ENCODE data around the gene CCDC174.
"Not testable (repeated sequence)": the region's sequence is repeated elsewhere in the genome, so short reads cannot be mapped to it uniquely, and the experiment has no call there.

CCDC174 gene

GRCh38 chr3:14627815-14628214, 23.7 kb upstream of the CCDC174 start:
- no peak for DNase-seq (ENCODE audit: low read depth)

DNA sequence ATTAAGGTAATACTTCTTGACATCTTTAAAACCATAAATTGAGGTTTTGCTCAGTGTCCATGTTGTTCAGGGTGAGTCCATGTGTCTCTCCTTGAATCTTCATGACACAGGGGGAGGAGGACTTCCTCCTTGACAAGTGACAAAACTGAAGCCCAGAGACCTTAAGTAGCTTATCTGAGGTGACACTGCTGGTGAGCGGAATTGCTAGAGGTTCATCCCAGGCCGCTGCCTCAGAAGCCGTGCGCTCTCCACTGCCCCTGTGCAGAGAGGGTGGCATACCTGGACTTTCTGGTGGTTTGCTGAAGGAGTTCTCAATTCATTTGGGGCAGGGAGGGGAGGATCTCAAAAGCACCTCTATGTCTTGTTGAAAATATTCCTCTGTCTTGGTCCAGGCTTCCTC, 23.2 kb upstream of the CCDC174 start:
- DNase-seq (ENCODE audit: low read depth): no peak

DNA sequence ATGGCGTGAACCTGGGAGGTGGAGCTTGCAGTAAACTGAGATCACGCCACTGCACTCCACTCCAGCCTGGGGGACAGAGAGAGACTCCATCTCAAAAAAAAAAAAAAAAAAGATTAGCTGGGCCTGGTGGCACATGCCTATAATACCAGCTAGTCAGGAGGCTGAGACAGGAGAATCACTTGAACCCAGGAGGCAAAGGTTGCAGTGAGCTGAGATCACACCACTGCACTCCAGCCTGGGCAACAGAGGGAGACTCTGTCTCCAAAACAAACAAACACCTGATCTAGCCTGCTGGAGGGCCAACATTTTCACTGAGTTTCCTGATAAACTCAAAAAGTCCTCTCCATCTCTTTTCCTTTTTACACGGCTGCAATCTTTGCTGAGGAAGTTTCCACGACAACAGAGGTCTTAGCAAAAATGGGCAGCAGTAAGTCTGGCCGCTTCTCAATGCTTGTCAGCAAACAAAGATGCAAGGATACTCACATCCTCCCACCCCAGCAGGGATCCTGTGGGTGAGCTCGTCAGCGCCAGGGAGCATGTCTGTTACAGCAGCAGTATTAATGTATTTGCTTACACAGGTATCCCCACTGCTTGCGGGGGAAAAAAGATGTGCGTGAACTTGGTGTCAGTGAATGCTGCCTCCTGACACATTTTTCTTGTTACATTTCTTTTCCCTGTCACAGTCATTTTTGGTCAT, 21.0 kb upstream of the CCDC174 start:
- no peak for DNase-seq (ENCODE audit: low read depth)

DNA sequence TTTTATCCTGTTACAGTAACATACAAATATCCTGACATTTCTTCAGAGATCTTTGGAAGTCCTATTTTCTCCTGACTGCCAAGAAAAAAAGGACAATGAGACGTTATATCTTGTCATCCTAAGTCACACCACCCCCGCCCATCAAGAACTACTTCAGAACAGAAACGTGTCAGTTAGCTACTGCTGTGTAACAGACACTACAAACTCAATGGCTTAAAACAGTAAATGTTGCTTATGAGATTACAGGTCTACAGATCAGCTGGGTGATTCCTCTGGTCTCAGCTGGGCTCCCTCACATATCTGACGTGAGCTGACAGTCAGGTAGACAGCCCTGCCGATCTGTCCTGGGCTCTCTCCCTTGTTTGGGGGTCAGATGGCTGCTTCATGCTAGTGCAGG, 20.5 kb upstream of the CCDC174 start:
- DNase-seq (ENCODE audit: low read depth): no peak

DNA sequence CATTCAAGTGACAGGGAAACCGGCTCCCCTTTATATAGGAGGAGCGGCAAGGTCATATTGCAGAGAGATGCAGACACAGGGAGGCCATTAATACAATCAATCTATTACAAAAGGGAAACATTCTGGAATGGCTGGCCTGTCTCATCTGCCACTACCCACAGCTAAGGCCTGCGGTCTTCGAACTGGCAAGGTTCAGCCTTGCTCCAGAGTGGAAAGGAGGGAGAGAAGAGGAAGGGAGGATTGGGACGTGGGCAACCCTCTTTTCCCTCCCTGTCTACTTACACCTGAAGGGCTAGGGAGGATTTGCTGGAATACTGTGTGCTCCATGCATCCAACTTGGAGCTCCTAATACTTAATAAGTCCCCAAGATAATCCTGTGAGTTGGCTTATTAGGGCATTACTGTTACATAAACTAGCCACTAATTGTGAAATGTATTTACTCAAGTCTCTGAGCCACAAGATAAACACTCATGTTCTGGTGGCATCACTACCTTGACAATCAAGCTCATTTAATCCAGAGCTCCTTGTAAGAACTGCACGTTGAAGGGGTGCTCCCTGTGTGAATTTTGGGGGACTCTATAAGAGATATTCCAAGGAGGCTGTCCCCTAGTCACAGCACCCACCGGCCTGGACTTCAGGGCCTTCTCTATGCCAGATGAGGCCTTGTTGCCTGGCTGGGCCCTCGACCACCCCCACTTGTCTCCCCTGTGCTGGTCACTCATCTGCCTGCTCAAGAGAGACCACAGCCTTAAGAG, 19.7 kb upstream of the CCDC174 start:
- DNase-seq (ENCODE audit: low read depth): no peak

DNA sequence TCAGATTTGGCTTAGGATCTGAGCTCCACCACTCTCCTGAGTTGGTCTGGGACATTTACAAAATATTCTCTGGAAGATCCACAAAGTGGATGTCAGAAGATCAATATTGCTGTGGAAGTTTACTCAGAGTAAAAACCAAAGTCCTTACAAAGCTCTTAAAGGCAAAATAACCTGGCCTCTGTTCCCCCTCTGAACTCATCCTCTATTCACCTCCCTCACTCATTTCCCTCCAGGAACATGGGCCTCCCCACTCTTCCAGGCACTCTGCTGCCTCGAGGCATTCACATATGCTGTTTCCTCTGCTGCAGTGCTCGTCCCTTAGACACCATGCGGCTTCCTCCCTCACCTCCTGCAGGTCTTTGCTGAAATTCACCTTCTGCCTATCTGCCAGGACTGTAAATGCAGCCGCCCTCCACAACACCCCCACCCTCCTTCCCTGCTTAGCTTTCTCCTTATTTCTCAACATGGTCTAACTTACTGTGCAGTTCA, 19.1 kb upstream of the CCDC174 start:
- no peak for DNase-seq (ENCODE audit: low read depth)

GRCh38 chr3:14633417-14633816, 18.1 kb upstream of the CCDC174 start:
- DNase-seq (ENCODE audit: low read depth): no peak

- DNase-seq (ENCODE audit: low read depth): peak; percentile 35
These were observed 17.6 kb upstream of the CCDC174 start for GRCh38 chr3:14633819-14634424.

DNA sequence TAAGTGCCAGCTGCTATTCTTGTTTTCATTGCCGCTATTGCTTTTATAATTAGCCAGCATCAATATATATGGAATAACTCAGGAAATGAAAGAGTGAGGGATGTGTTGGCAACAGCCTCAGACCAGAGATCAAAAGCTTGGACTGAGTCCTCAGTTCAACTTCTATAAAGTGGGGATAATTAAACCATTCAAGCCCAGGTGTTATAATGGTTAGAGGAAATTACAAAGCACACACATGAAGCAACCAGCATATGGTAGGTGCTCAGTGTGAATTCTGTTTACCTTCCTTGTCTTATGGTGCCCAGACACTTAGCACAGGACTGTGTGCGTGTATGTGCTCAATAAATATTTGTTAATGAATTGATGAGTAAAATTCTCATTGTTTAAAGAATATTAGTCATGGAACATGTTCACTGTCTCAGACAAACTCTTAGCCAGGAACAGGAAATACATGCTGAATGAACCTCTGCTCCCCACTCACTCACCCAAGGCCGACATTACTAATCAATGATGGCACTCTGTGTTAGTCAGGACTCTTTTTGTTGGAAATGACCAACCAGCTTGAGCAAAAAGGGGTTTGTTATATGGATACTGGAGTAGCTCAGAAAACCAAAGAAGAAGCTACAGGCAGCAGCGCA, 16.7 kb upstream of the CCDC174 start:
- DNase-seq (ENCODE audit: low read depth): no peak

- DNase-seq (ENCODE audit: low read depth): no peak
These were observed 15.0 kb upstream of the CCDC174 start for GRCh38 chr3:14636496-14637087.

DNA sequence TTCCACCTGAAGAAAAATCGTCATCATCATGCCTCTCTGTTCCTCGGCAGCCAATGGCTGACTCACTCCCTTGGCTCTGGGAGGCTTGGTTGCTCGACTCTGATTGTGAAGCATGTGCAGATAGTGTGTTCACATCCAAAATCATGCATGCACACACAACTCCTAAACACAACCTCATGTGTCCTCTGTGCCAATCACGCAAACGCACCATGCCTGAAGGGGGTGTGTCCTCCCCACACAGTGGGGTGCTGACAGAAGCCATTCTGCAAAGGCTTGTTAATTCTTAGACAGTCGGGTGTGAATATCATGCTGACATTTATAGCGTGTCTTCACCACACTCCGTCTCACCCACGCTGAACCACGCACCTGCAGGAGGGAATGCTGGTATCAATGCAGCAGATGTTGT, 11.4 kb upstream of the CCDC174 start:
- no peak for DNase-seq (ENCODE audit: low read depth)

DNA sequence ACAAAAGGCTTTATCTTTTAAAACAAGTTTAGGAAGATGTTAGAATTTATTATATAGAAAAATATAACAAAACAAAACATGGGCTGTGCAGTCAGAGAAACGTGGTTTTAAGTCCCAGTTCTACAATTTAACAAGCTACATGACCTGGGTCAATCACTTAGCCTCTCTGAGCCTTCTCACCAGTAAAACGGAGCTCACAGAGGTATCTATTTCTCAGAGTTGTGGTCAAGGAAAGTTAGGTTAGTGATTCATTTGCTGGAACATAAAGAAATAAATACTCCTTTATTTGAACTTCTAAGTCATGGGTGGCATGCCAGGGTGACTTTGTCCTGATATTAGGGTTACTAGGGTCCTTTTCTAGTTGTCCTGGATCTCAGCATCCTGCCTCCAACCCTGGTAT, 10.8 kb upstream of the CCDC174 start:
- no peak for DNase-seq (ENCODE audit: low read depth)

DNA sequence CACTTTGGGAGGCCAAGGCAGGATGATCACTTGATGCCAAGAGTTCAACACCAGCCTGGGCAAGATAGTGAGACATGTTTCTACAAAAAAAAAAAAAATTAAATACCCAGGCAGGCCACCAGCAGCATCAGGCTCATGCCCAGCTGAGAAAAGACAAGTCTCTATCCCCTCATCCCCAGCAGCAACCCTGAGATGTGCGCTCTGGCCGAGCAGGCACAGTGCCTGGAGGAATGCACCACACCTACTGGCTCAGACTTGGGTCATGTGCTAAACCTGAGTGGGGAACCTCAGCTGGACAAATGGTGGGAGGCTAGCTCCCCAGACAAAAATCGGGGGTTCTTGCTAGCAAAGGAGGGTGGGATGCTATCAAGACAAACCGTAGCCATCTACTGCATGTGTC, 10.2 kb upstream of the CCDC174 start:
- DNase-seq (ENCODE audit: low read depth): no peak

DNA sequence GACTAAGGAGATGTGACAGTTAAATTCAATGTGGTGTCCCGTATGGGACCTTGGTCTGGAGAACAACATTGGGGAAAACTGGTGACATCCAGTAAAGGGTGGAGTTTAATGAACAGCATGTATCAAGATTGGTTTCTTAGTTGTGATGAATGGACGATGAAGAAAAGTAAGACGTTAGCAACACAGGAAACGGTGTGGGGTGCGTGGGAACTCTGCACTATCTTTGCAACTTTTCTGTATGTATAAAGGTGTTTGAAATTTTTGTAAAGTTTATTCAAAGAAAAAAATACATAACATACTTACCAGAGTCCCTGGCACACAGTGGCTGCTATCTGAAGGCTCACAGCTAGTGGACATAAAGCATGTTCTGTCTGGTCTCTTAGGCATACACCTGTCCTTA, 6.1 kb upstream of the CCDC174 start:
- DNase-seq (ENCODE audit: low read depth): no peak

GRCh38 chr3:14646131-14646573, 5.4 kb upstream of the CCDC174 start:
- no peak for DNase-seq (ENCODE audit: low read depth)

GRCh38 chr3:14646589-14647413, 4.8 kb upstream of the CCDC174 start:
- DNase-seq (ENCODE audit: low read depth): no peak

- DNase-seq (ENCODE audit: low read depth): no peak
These were observed 3.3 kb upstream of the CCDC174 start for GRCh38 chr3:14647976-14648955.

DNA sequence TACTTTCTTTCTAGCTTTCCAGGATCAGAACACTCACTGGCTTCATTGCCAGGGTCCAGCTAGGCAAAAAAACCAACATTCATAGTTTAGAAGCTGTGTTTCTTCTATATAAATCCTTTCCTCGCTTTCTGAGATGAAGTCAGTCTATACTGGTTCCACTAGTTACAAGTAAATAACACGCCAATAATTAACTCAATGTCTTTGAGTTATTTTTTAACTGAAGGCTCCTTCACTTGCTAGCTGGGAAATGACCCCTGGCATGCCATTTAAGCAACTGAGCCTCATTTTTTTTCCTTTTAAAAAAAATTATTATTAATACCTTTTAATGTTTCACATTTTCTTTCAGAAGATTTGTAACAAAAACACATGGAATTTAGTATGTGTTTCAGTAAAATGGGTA, 2.1 kb upstream of the CCDC174 start:
- no peak for DNase-seq (ENCODE audit: low read depth)

DNA sequence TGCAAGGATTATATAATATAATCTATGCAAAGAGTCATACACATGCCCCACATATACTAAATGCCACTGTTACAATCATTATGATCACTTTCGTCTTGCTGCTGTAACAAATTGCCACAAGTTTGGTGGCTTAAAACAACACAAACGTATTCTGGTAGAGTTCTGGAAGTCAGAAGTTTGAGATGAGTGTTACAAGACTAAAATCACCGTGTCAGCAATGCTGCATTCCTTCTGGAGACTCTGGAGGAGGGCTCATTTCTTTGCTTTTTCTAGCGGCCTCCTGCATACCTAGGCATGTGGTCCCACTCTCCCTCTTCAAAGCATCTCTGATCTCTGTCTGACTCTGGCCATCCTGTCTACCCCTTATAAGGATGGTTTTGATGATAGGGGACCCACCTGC, 1.4 kb upstream of the CCDC174 start:
- no peak for DNase-seq (ENCODE audit: low read depth)

- DNase-seq (ENCODE audit: low read depth): not testable (repeated sequence)
These were observed 872 bp downstream of the CCDC174 start for GRCh38 chr3:14652360-14652907.
